Fibroblast of lung (primary cell): ENCODE results near the gene AHSP. TPM values are rescaled to one million over a fixed set of nuclear protein-coding genes. Genes with fewer than 3 reads are reported as not detected.
"Not testable (repeated sequence)": the region's sequence is repeated elsewhere in the genome, so short reads cannot be mapped to it uniquely, and the experiment has no call there.

ENCODE experiments used
- DNase-seq, 2 donors: peaks; one replicate each; pipeline versions ENCODE4 v3.0.0 to v3.0.0-alpha.2; 2010; ENCODE audit warnings: low read depth in 2 of 2
- H2AFZ ChIP-seq: 2 replicates; pipeline ENCODE4 v1.5.1; 2012; ENCODE audit warnings: low read length, control low read depth, inconsistent platforms
- H3K27ac ChIP-seq: 2 replicates; pipeline ENCODE4 v1.5.1; 2011; ENCODE audit warnings: low read length, control low read depth; ENCODE audit not compliant: insufficient read depth
- H3K27me3 ChIP-seq: 2 replicates; pipeline ENCODE4 v1.5.1; 2011; ENCODE audit warnings: mild to moderate bottlenecking, low read length; ENCODE audit not compliant: control insufficient read depth, insufficient read depth
- H3K36me3 ChIP-seq: 2 replicates; pipeline ENCODE4 v1.5.1; 2011; ENCODE audit warnings: low read length; ENCODE audit not compliant: control insufficient read depth, insufficient read depth
- H3K4me1 ChIP-seq: 2 replicates; pipeline ENCODE4 v1.5.1; 2011; ENCODE audit warnings: low read length; ENCODE audit not compliant: control insufficient read depth, insufficient read depth; ENCODE audit errors: extremely low read depth
- H3K4me2 ChIP-seq: 2 replicates; pipeline ENCODE4 v1.5.1; 2011; ENCODE audit warnings: low read length, control low read depth; ENCODE audit not compliant: insufficient read depth; ENCODE audit errors: extremely low read depth
- H3K4me3 ChIP-seq, 4 experiments: fragments of 200-600 bp in 1 of 4; sonication (generic) in 1 of 4; replicated peaks in 1 of 4; 2 replicates each; pipeline ENCODE4 v1.5.1; 2011 to 2016; ENCODE audit warnings: low read length in 4 of 4, low read depth in 3 of 4, mild to moderate bottlenecking in 3 of 4, control low read depth in 2 of 4, inconsistent platforms in 1 of 4, mixed read lengths in 1 of 4; ENCODE audit not compliant: insufficient read depth in 1 of 4; ENCODE audit errors: control extremely low read depth in 1 of 4
- H3K79me2 ChIP-seq: 2 replicates; pipeline ENCODE4 v1.5.1; 2012; ENCODE audit warnings: mild to moderate bottlenecking, low read length, inconsistent platforms; ENCODE audit not compliant: control insufficient read depth, insufficient read depth
- H3K9ac ChIP-seq: 2 replicates; pipeline ENCODE4 v1.5.1; 2011; ENCODE audit warnings: mild to moderate bottlenecking, low read length, control low read depth; ENCODE audit not compliant: insufficient read depth
- H3K9me3 ChIP-seq: 2 replicates; pipeline ENCODE4 v1.5.1; 2012; ENCODE audit warnings: low read depth, low read length; ENCODE audit not compliant: control insufficient read depth, insufficient read depth
- H4K20me1 ChIP-seq: 2 replicates; pipeline ENCODE4 v1.5.1; 2011; ENCODE audit warnings: low read length; ENCODE audit not compliant: control insufficient read depth, insufficient read depth; ENCODE audit errors: extremely low read depth
- CTCF ChIP-seq, 2 donors: IDR thresholded peaks in 1 of 2; conservative IDR thresholded peaks in 1 of 2; 1 replicate in 1 of 2; 2 replicates in 1 of 2; pipeline ENCODE4 v1.5.1; 2011 to 2012; ENCODE audit warnings: low read length in 2 of 2, control low read depth in 1 of 2, inconsistent platforms in 1 of 2, low read depth in 1 of 2, mild to moderate bottlenecking in 1 of 2
- EZH2 ChIP-seq: IDR thresholded peaks from 2 replicates; pipeline ENCODE4 v1.5.1; 2012; ENCODE audit warnings: low read length, control low read depth, mild to moderate bottlenecking; ENCODE audit errors: missing control alignments
- polyA plus RNA-seq, 2 donors: library from polyadenylated mRNA; depleted of rRNA in 1 of 2; stranded (reverse) in 1 of 2; unstranded in 1 of 2; fragments of >200 nt; gene quantifications; 2 replicates each; pipeline ENCODE4 v1.2.1, GENCODE V29; 2011 to 2012; ENCODE audit warnings: missing spikeins in 1 of 2
- total RNA-seq: library from RNA; depleted of rRNA; stranded (reverse); fragments of >200 nt; gene quantifications from 2 replicates; pipeline ENCODE4 v1.2.1, GENCODE V29; 2014

The AHSP gene
- total and polyA plus RNA-seq, 2 donors (not counting 1 experiment from before 2014, with no cell fraction given), result not detected

GRCh38 chr16:31502981-31503380, 24.7 kb upstream of the AHSP start:
- no peak overlapping the region for H3K4me2 ChIP-seq
- H3K36me3 ChIP-seq, result peaks cover 16% of the 10 kb centered on the region
- no peak for TF ChIP-seq EZH2
- no peak for TF ChIP-seq CTCF (conservative IDR thresholded peaks at IDR 0.05 in 1 of 2, IDR thresholded peaks at IDR 0.05 in 1 of 2; ENCODE audit: low read depth in 1 of 2, low read length in 2 of 2)
- H3K27ac ChIP-seq, result no peak overlapping the region
- H3K9ac ChIP-seq, result no peak overlapping the region
- H2AFZ ChIP-seq, result no peak overlapping the region
- no peak overlapping the region for H3K4me3 ChIP-seq
- H3K27me3 ChIP-seq, result no peaks in the 10 kb centered on the region
- peaks cover 13% of the 10 kb centered on the region for H3K79me2 ChIP-seq
- no peaks in the 10 kb centered on the region for H3K9me3 ChIP-seq
- H4K20me1 ChIP-seq, result no peaks in the 10 kb centered on the region
- DNase-seq, result peak; percentile 25 to 75
- no peaks in the 10 kb centered on the region for H3K4me1 ChIP-seq

DNA sequence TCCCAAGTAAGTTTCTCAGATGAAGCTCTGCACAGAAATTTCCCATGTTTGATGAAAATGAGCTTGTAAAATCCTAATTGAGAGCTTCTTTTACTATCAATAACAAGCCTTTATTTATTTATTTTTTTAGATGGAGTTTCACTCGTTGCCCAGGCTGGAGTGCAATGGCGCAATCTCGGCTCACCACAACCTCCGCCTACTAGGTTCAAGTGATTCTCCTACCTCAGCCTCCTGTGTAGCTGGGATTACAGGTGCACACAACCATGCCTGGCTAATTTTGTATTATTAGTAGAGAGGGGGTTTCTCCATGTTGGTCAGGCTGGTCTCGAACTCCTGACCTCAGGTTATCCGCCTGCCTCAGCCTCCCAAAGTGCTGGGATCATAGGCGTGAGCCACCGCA, 24.1 kb upstream of the AHSP start:
- H2AFZ ChIP-seq, H3K4me3 ChIP-seq, H3K27ac ChIP-seq, H4K20me1 ChIP-seq, H3K27me3 ChIP-seq, H3K4me1 ChIP-seq, H3K4me2 ChIP-seq, H3K9me3 ChIP-seq, H3K9ac ChIP-seq, DNase-seq: not testable (repeated sequence)
- peaks cover 15% of the 10 kb centered on the region for H3K79me2 ChIP-seq
- H3K36me3 ChIP-seq, result peaks cover 13% of the 10 kb centered on the region

GRCh38 chr16:31504159-31504558, 23.5 kb upstream of the AHSP start:
- Histone ChIP-seq H3K4me3 (no peak overlapping the region), H3K4me1 (no peaks in the 10 kb centered on the region), H3K27me3 (no peaks in the 10 kb centered on the region), H3K27ac (no peak overlapping the region), H2AFZ (no peak overlapping the region), H3K36me3 (peaks cover 8% of the 10 kb centered on the region), H3K9me3 (no peaks in the 10 kb centered on the region), H3K9ac (no peak overlapping the region), H3K79me2 (peaks cover 15% of the 10 kb centered on the region), H4K20me1 (no peaks in the 10 kb centered on the region), H3K4me2 (no peak overlapping the region)
- TF ChIP-seq EZH2 (no peak), CTCF (conservative IDR thresholded peaks at IDR 0.05 in 1 of 2, IDR thresholded peaks at IDR 0.05 in 1 of 2; ENCODE audit: low read depth in 1 of 2, low read length in 2 of 2) (no peak)
- no peak for DNase-seq

DNA sequence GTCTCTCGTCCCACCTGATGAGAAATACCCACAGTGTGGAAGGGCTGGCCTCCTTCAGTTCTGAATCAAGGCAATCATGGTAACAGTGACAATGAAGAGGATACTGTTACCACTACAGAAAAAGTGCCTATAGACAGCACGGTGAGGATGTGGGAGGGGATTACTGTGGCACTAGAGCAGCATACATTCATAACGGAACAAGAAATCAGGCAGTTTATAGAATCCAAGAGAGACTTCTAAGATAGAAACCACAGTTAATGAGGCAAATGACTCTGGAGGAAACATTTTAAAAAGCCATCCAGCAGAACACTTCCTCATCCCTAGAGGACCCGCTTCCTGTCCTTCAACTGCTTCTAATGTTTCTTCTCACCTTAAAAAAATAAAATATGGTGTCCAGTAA, 22.2 kb upstream of the AHSP start:
- no peak overlapping the region for H3K4me3 ChIP-seq
- no peak overlapping the region for H3K9ac ChIP-seq
- H3K79me2 ChIP-seq, result peaks cover 15% of the 10 kb centered on the region
- no peaks in the 10 kb centered on the region for H4K20me1 ChIP-seq
- H3K27ac ChIP-seq, result no peak overlapping the region
- no peaks in the 10 kb centered on the region for H3K36me3 ChIP-seq
- H3K4me2 ChIP-seq, result no peak overlapping the region
- H3K9me3 ChIP-seq, result no peaks in the 10 kb centered on the region
- H2AFZ ChIP-seq, result no peak overlapping the region
- DNase-seq, result no peak
- TF ChIP-seq EZH2, result no peak
- TF ChIP-seq CTCF (conservative IDR thresholded peaks at IDR 0.05 in 1 of 2, IDR thresholded peaks at IDR 0.05 in 1 of 2; ENCODE audit: low read depth in 1 of 2, low read length in 2 of 2), result no peak
- no peaks in the 10 kb centered on the region for H3K27me3 ChIP-seq
- no peaks in the 10 kb centered on the region for H3K4me1 ChIP-seq
